ENCODE measurements around the gene CIRBP. TPM values are rescaled to one million over a fixed set of nuclear protein-coding genes. Genes with fewer than 3 reads are reported as not detected.

CIRBP gene
- total and polyA plus RNA-seq, 9 of the 15 experiments (the other 6 are each of a cell fraction or from before 2014, with no cell fraction given): 20.5 to 327 (median 176) TPM

- TF ChIP-seq THRB (CRISPR knock-in tag; conservative IDR thresholded peaks at IDR 0.05) (no peak), HMBOX1 (IDR thresholded peaks at IDR 0.05) (no peak), PPARD (CRISPR knock-in tag; IDR thresholded peaks at IDR 0.05) (no peak), RFX1 (IDR thresholded peaks at IDR 0.05) (no peak), TFAP4 (CRISPR knock-in tag; IDR thresholded peaks at IDR 0.05; ENCODE audit: borderline replicate concordance) (no peak; the same call in 1 of the 2 replicates), ZNF518B (CRISPR knock-in tag; IDR thresholded peaks at IDR 0.05) (no peak), ID3 (CRISPR knock-in tag; IDR thresholded peaks at IDR 0.05) (no peak), ID3 (tag; IDR thresholded peaks at IDR 0.05) (peak; percentile 78), PYGO2 (tag; IDR thresholded peaks at IDR 0.05) (no peak), ZNF277 (CRISPR knock-in tag; IDR thresholded peaks at IDR 0.05; ENCODE audit: borderline replicate concordance) (no peak), RNF2 (IDR thresholded peaks at IDR 0.05) (no peak), HIVEP1 (CRISPR knock-in tag; IDR thresholded peaks at IDR 0.05) (no peak)
Observed at GRCh38 chr19:1269478-1270212, 513 bp downstream of the CIRBP start (continued).

Data from K562 (cell line).